ENCODE results near the gene PROM2.

The PROM2 gene

DNA sequence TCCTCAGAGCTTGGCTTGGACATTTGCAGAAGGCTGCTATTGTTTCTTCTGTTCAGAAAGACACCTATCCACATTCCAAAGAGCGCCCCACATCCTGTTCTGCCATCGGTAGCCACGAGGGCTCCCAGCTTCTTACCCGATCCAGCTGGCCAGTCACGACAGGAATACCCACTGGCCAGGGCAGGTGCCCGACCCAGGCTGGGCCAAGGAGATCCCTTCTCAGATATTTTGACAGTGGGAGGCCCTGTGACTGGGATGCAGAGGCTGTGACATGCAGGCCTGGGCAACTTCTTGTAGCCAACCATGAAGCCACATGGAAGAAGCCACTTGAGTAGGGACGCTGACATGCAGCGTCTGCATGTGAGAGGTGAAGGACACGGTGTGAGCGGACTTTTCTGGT lies 57.4 kb downstream of the PROM2 start:
- TF ChIP-seq, protein P1, sequence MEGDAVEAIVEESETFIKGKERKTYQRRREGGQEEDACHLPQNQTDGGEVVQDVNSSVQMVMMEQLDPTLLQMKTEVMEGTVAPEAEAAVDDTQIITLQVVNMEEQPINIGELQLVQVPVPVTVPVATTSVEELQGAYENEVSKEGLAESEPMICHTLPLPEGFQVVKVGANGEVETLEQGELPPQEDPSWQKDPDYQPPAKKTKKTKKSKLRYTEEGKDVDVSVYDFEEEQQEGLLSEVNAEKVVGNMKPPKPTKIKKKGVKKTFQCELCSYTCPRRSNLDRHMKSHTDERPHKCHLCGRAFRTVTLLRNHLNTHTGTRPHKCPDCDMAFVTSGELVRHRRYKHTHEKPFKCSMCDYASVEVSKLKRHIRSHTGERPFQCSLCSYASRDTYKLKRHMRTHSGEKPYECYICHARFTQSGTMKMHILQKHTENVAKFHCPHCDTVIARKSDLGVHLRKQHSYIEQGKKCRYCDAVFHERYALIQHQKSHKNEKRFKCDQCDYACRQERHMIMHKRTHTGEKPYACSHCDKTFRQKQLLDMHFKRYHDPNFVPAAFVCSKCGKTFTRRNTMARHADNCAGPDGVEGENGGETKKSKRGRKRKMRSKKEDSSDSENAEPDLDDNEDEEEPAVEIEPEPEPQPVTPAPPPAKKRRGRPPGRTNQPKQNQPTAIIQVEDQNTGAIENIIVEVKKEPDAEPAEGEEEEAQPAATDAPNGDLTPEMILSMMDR (IDR thresholded peaks at IDR 0.05; ENCODE audit: low read depth, low read length), result no peak
- Histone ChIP-seq H3K27me3 (no peaks in the 10 kb centered on the region), H3K4me1 (no peaks in the 10 kb centered on the region), H3K4me3 (ENCODE audit: low read depth, low read length) (no peak overlapping the region), H3K36me3 (no peaks in the 10 kb centered on the region), H3K9me3 (no peaks in the 10 kb centered on the region)
- no peak for DNase-seq

- no peaks in the 10 kb centered on the region for H3K4me1 ChIP-seq
- H3K36me3 ChIP-seq, result no peaks in the 10 kb centered on the region
- no peak for DNase-seq
- H3K9me3 ChIP-seq, result no peaks in the 10 kb centered on the region
- TF ChIP-seq, protein P1 (IDR thresholded peaks at IDR 0.05; ENCODE audit: low read depth, low read length), result no peak
- no peaks in the 10 kb centered on the region for H3K27me3 ChIP-seq
- H3K4me3 ChIP-seq (ENCODE audit: low read depth, low read length), result no peak overlapping the region
These were observed 57.8 kb downstream of the PROM2 start for GRCh38 chr2:95332036-95332435.

DNA sequence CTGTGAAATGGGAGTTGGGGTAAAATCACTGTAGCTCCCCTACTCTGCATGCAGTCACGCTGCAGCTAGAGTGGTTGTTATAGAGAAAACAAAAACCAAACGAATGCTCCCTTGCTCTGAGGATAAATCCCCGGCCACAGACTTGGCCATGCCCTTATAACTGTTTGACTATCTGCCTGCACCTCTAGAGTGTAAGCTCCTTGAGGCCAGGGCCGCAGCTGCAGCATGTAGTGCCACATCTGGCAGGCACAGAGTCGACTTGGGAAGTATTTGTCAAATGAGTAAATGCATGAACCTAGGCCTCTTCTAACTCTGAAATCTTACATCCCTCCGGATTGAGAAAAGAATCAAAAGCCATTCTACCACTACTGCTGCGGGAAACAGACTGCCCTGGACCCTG lies 58.8 kb downstream of the PROM2 start:
- H3K9me3 ChIP-seq, result no peaks in the 10 kb centered on the region
- H3K4me1 ChIP-seq, result no peaks in the 10 kb centered on the region
- TF ChIP-seq, protein P1 (IDR thresholded peaks at IDR 0.05; ENCODE audit: low read depth, low read length), result no peak
- DNase-seq, result no peak
- no peaks in the 10 kb centered on the region for H3K27me3 ChIP-seq
- H3K36me3 ChIP-seq, result no peaks in the 10 kb centered on the region
- H3K4me3 ChIP-seq (ENCODE audit: low read depth, low read length), result no peak overlapping the region

- H3K36me3 ChIP-seq, result no peaks in the 10 kb centered on the region
These were observed 59.7 kb downstream of the PROM2 start for GRCh38 chr2:95333888-95334338.

GRCh38 chr2:95334916-95335641 lies 60.8 kb downstream of the PROM2 start:
- Histone ChIP-seq H3K27me3 (no peaks in the 10 kb centered on the region), H3K9me3 (no peaks in the 10 kb centered on the region), H3K4me3 (ENCODE audit: low read depth, low read length) (no peak overlapping the region), H3K4me1 (no peaks in the 10 kb centered on the region), H3K36me3 (no peaks in the 10 kb centered on the region)
- DNase-seq, result no peak
- TF ChIP-seq, protein P1 (IDR thresholded peaks at IDR 0.05; ENCODE audit: low read depth, low read length), result no peak

More at GRCh38 chr2:95333888-95334338, 59.7 kb downstream of the PROM2 start:
- H3K9me3 ChIP-seq, result no peaks in the 10 kb centered on the region
- no peaks in the 10 kb centered on the region for H3K4me1 ChIP-seq
- TF ChIP-seq, protein P1 (IDR thresholded peaks at IDR 0.05; ENCODE audit: low read depth, low read length), result no peak
- H3K4me3 ChIP-seq (ENCODE audit: low read depth, low read length), result no peak overlapping the region
- no peaks in the 10 kb centered on the region for H3K27me3 ChIP-seq
- DNase-seq, result no peak

- Histone ChIP-seq H3K4me1 (no peaks in the 10 kb centered on the region), H3K36me3 (no peaks in the 10 kb centered on the region), H3K4me3 (ENCODE audit: low read depth, low read length) (no peak overlapping the region), H3K27me3 (no peaks in the 10 kb centered on the region), H3K9me3 (no peaks in the 10 kb centered on the region)
- no peak for DNase-seq
- TF ChIP-seq, protein P1 (IDR thresholded peaks at IDR 0.05; ENCODE audit: low read depth, low read length), result no peak
These were observed 62.2 kb downstream of the PROM2 start for GRCh38 chr2:95336406-95336805.
